Colonic mucosa (tissue), 4 donors: Measurements from ENCODE around the gene STOML1. TPM values are rescaled to one million over a fixed set of nuclear protein-coding genes. Genes with fewer than 3 reads are reported as not detected.

Source experiments
- DNase-seq: peaks from one replicate; pipeline ENCODE4 v3.0.0-alpha.2; 2020
- H3K27ac ChIP-seq: fragments of 200-600 bp; one replicate; pipeline ENCODE4 v1.8.0; 2021
- H3K27me3 ChIP-seq: fragments of 200-600 bp; one replicate; pipeline ENCODE4 v1.8.0; 2021
- H3K36me3 ChIP-seq: fragments of 200-600 bp; one replicate; pipeline ENCODE4 v1.8.0; 2021
- H3K4me1 ChIP-seq: fragments of 200-600 bp; one replicate; pipeline ENCODE4 v1.8.0; 2021; ENCODE audit warnings: mild to moderate bottlenecking
- H3K4me3 ChIP-seq: fragments of 200-600 bp; one replicate; pipeline ENCODE4 v1.8.0; 2021
- H3K9ac ChIP-seq, 2 donors: one replicate each; pipeline ENCODE4 v1.7.0; 2013; ENCODE audit warnings: control low read depth in 2 of 2, low read depth in 2 of 2, low read length in 2 of 2
- H3K9me3 ChIP-seq: fragments of 200-600 bp; one replicate; pipeline ENCODE4 v1.8.0; 2021
- CTCF ChIP-seq: fragments of 200-600 bp; IDR thresholded peaks from one replicate; pipeline ENCODE4 v1.8.0; 2022; ENCODE audit warnings: antibody characterized with exemption, mild to moderate bottlenecking
- intact Hi-C: fragments of 100-400 bp; cut with DNase I; formaldehyde crosslinking; loops from one replicate; pipeline ENCODE4 v1.14.1; 2022
- total RNA-seq, 2 donors: library from RNA; stranded (reverse); fragmentation: NEBNext Ultra II Directional in 1 of 2; extraction: Animal tissue kit (Norgen Biotek cat#: 25700) in 1 of 2; gene quantifications; one replicate each; pipeline ENCODE4 v1.2.1, GENCODE V29; 2021
- donor health status: healthy.
- donor health status: DM: no; HTN: no; CAD: no.
- donor health status: DM: no; HTN: no; CAD: no.

Gene STOML1
- total RNA-seq, 2 donors from 2014 or later = 9.1 to 14.3 TPM

- no peak overlapping the region for H3K27ac ChIP-seq
- TF ChIP-seq CTCF = no peak
- H3K36me3 ChIP-seq = no peaks in the 10 kb centered on the region
- intact Hi-C loops = no loop called here
- no peak overlapping the region for H3K4me3 ChIP-seq
- no peaks in the 10 kb centered on the region for H3K9me3 ChIP-seq
- DNase-seq = no peak
- no peaks in the 10 kb centered on the region for H3K27me3 ChIP-seq
- H3K9ac ChIP-seq = no peak overlapping the region
- H3K4me1 ChIP-seq = peaks cover 6% of the 10 kb centered on the region
These were observed 5.9 kb upstream of the STOML1 start for GRCh38 chr15:73997986-73998385.

- H3K27me3 ChIP-seq = no peaks in the 10 kb centered on the region
- no peak for DNase-seq
- no peaks in the 10 kb centered on the region for H3K36me3 ChIP-seq
- no peaks in the 10 kb centered on the region for H3K9me3 ChIP-seq
- H3K4me1 ChIP-seq = peaks cover 12% of the 10 kb centered on the region
- H3K4me3 ChIP-seq = peak overlapping the region; percentile 68
- H3K27ac ChIP-seq = peak overlapping the region; percentile 81
- TF ChIP-seq CTCF = no peak
- intact Hi-C loops = no loop called here
- peak overlapping the region in 1 of 2 donors; percentile 52 for H3K9ac ChIP-seq
These were observed 4.8 kb upstream of the STOML1 start for GRCh38 chr15:73996939-73997338.

- Histone ChIP-seq H3K36me3 (no peaks in the 10 kb centered on the region), H3K9ac (peak overlapping the region in 1 of 2 donors; percentile 52), H3K9me3 (no peaks in the 10 kb centered on the region), H3K4me3 (peak overlapping the region; percentile 68), H3K27me3 (no peaks in the 10 kb centered on the region), H3K4me1 (peaks cover 14% of the 10 kb centered on the region), H3K27ac (peak overlapping the region; percentile 81)
- no peak for DNase-seq
- intact Hi-C loops = no loop called here
- no peak for TF ChIP-seq CTCF
These were observed 4.2 kb upstream of the STOML1 start for GRCh38 chr15:73996267-73996666.

- TF ChIP-seq CTCF = no peak
- H3K9me3 ChIP-seq = no peaks in the 10 kb centered on the region
- peaks cover 16% of the 10 kb centered on the region for H3K4me1 ChIP-seq
- H3K9ac ChIP-seq = peak overlapping the region; percentile 81 to 93
- no peaks in the 10 kb centered on the region for H3K36me3 ChIP-seq
- H3K4me3 ChIP-seq = peak overlapping the region; percentile 68
- H3K27me3 ChIP-seq = no peaks in the 10 kb centered on the region
- H3K27ac ChIP-seq = peak overlapping the region; percentile 81
- DNase-seq = peak; percentile 52
- intact Hi-C loops = no loop called here
These were observed 3.0 kb upstream of the STOML1 start for GRCh38 chr15:73994912-73995622.

- H3K4me1 ChIP-seq = peaks cover 16% of the 10 kb centered on the region
These were observed 2.4 kb upstream of the STOML1 start, which contains the start of gene PML for GRCh38 chr15:73994413-73994883. Gene PML (plus strand): TSS chr15:73994716. CDS start chr15:73994813, 97 bp downstream.

More at GRCh38 chr15:73994413-73994883, 2.4 kb upstream of the STOML1 start, which contains the start of gene PML:
- peak; percentile 98 for DNase-seq
- Histone ChIP-seq H3K27me3 (no peaks in the 10 kb centered on the region), H3K9ac (peak within 1 kb of the TSS; percentile 81 to 93), H3K27ac (peak within 1 kb of the TSS; percentile 81), H3K9me3 (no peaks in the 10 kb centered on the region), H3K36me3 (no peaks in the 10 kb centered on the region), H3K4me3 (peak within 1 kb of the TSS; percentile 68)
- intact Hi-C loops = no loop called here
- TF ChIP-seq CTCF = no peak
